ENCODE measurements around the gene MAX. TPM values are rescaled to one million over a fixed set of nuclear protein-coding genes. Genes with fewer than 3 reads are reported as not detected.
"Not testable (repeated sequence)": the region's sequence is repeated elsewhere in the genome, so short reads cannot be mapped to it uniquely, and the experiment has no call there.

Gene MAX
- total and polyA plus RNA-seq, 2 donors (not counting 1 experiment from before 2014, with no cell fraction given) = 98.6 to 130 TPM

GRCh38 chr14:65033181-65033580 lies 69.1 kb downstream of the MAX start:
- Histone ChIP-seq H3K4me1 (ENCODE audit: control insufficient read depth in 2 of 2, insufficient read depth in 2 of 2, low read length in 2 of 2) (no peaks in the 10 kb centered on the region), H3K27ac (ENCODE audit: low read length in 2 of 2) (no peak overlapping the region), H3K79me2 (ENCODE audit: control insufficient read depth, insufficient read depth, low read length) (no peaks in the 10 kb centered on the region), H3K9ac (ENCODE audit: low read length) (no peak overlapping the region), H2AFZ (ENCODE audit: insufficient read depth, low read depth, low read length, poor library complexity, severe bottlenecking) (no peak overlapping the region), H4K20me1 (ENCODE audit: control insufficient read depth, insufficient read depth, low read length, poor library complexity, severe bottlenecking) (no peaks in the 10 kb centered on the region), H3K27me3 (replicated peaks in 1 of 4; ENCODE audit: control extremely low read depth in 1 of 4, control insufficient read depth in 3 of 4, insufficient read depth in 4 of 4, low read length in 3 of 4) (no peaks in the 10 kb centered on the region), H3K4me3 (ENCODE audit: control extremely low read depth in 1 of 5, extremely low read depth in 1 of 5, insufficient read depth in 1 of 5, low read depth in 2 of 5, low read length in 4 of 5) (no peak overlapping the region), H3K4me2 (replicated peaks; ENCODE audit: low read depth, low read length, poor library complexity, severe bottlenecking) (no peak overlapping the region), H3K9me3 (ENCODE audit: control extremely low read depth in 1 of 3, control insufficient read depth in 2 of 3, insufficient read depth in 1 of 3, low read length in 2 of 3) (no peaks in the 10 kb centered on the region), H3K36me3 (replicated peaks in 1 of 2; ENCODE audit: control extremely low read depth in 1 of 2, control insufficient read depth in 1 of 2, extremely low read depth in 1 of 2, insufficient read depth in 2 of 2, low read length in 1 of 2) (peaks cover 0 to 11% of the 10 kb centered on the region in 2 experiments)
- Mint-ChIP-seq H3K4me1 (no peaks in the 10 kb centered on the region), H3K27me3 (no peaks in the 10 kb centered on the region), H3K9me3 (ENCODE audit: insufficient read depth) (no peaks in the 10 kb centered on the region), H3K4me3 (no peak overlapping the region), H3K27ac (no peak overlapping the region)
- 100% methylated on average over 1 of the region's 3 CpGs for WGBS (ENCODE audit: insufficient coverage)
- TF ChIP-seq CTCF (IDR thresholded peaks at IDR 0.05) (no peak), EZH2 (IDR thresholded peaks at IDR 0.05; ENCODE audit: borderline replicate concordance, insufficient read depth, low read depth, low read length, poor library complexity, severe bottlenecking) (no peak)
- CTCF ChIA-PET = no interaction called here
- no peak for ATAC-seq (ENCODE audit: low read depth)
- POLR2A ChIA-PET = no interaction called here
- intact Hi-C loops (cut with micrococcal nuclease) = no loop called here
- DNase-seq = no peak

DNA sequence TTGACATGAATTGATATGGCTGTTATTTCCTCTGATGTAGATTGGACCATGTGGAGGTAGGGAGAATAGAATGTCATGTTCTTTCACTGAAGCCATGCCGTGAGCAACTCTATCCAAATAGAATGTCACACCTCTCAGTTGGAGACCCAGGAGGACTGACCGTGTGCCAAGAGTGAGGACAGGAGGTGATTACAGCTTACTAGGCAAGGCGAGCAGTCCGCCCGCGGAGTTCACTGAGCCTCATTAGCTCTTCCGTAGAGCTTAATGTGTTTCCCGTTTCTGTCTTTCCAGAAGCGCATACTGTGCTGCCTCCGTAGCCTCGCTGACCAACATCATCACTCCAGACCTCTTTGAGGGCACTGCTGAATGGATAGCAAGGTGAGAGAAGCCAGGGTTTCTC lies 70.0 kb downstream of the MAX start:
- Histone ChIP-seq H3K27ac (ENCODE audit: low read length in 2 of 2) (no peak overlapping the region), H2AFZ (ENCODE audit: insufficient read depth, low read depth, low read length, poor library complexity, severe bottlenecking) (no peak overlapping the region), H3K79me2 (ENCODE audit: control insufficient read depth, insufficient read depth, low read length) (no peaks in the 10 kb centered on the region), H3K27me3 (replicated peaks in 1 of 4; ENCODE audit: control extremely low read depth in 1 of 4, control insufficient read depth in 3 of 4, insufficient read depth in 4 of 4, low read length in 3 of 4) (no peaks in the 10 kb centered on the region), H3K9ac (ENCODE audit: low read length) (no peak overlapping the region), H3K4me1 (ENCODE audit: control insufficient read depth in 2 of 2, insufficient read depth in 2 of 2, low read length in 2 of 2) (no peaks in the 10 kb centered on the region), H4K20me1 (ENCODE audit: control insufficient read depth, insufficient read depth, low read length, poor library complexity, severe bottlenecking) (no peaks in the 10 kb centered on the region), H3K4me2 (replicated peaks; ENCODE audit: low read depth, low read length, poor library complexity, severe bottlenecking) (no peak overlapping the region), H3K4me3 (ENCODE audit: control extremely low read depth in 1 of 5, extremely low read depth in 1 of 5, insufficient read depth in 1 of 5, low read depth in 2 of 5, low read length in 4 of 5) (no peak overlapping the region), H3K9me3 (ENCODE audit: control extremely low read depth in 1 of 3, control insufficient read depth in 2 of 3, insufficient read depth in 1 of 3, low read length in 2 of 3) (no peaks in the 10 kb centered on the region), H3K36me3 (replicated peaks in 1 of 2; ENCODE audit: control extremely low read depth in 1 of 2, control insufficient read depth in 1 of 2, extremely low read depth in 1 of 2, insufficient read depth in 2 of 2, low read length in 1 of 2) (peaks cover 0 to 15% of the 10 kb centered on the region in 2 experiments)
- intact Hi-C loops (cut with micrococcal nuclease) = no loop called here
- DNase-seq (no peak), ATAC-seq (ENCODE audit: low read depth) (no peak)
- POLR2A ChIA-PET = no interaction called here
- no peaks in the 10 kb centered on the region for H3K9me3 Mint-ChIP-seq (ENCODE audit: insufficient read depth)
- WGBS (ENCODE audit: insufficient coverage) = 100% methylated on average over 9 of the region's 11 CpGs
- no peak overlapping the region for H3K27ac Mint-ChIP-seq
- CTCF ChIA-PET = no interaction called here
- TF ChIP-seq CTCF (IDR thresholded peaks at IDR 0.05) (no peak), EZH2 (IDR thresholded peaks at IDR 0.05; ENCODE audit: borderline replicate concordance, insufficient read depth, low read depth, low read length, poor library complexity, severe bottlenecking) (no peak)
- H3K27me3 Mint-ChIP-seq = no peaks in the 10 kb centered on the region
- H3K4me1 Mint-ChIP-seq = no peaks in the 10 kb centered on the region
- no peak overlapping the region for H3K4me3 Mint-ChIP-seq

- H3K9me3 ChIP-seq (ENCODE audit: control extremely low read depth in 1 of 3, control insufficient read depth in 2 of 3, insufficient read depth in 1 of 3, low read length in 2 of 3); H3K27ac Mint-ChIP-seq; H3K4me2 ChIP-seq (replicated peaks; ENCODE audit: low read depth, low read length, poor library complexity, severe bottlenecking); H3K9ac ChIP-seq (ENCODE audit: low read length); H3K4me1 ChIP-seq (ENCODE audit: control insufficient read depth in 2 of 2, insufficient read depth in 2 of 2, low read length in 2 of 2); H3K27me3 Mint-ChIP-seq; H3K27me3 ChIP-seq (replicated peaks in 1 of 4; ENCODE audit: control extremely low read depth in 1 of 4, control insufficient read depth in 3 of 4, insufficient read depth in 4 of 4, low read length in 3 of 4); H3K79me2 ChIP-seq (ENCODE audit: control insufficient read depth, insufficient read depth, low read length); CTCF ChIA-PET; POLR2A ChIA-PET; H4K20me1 ChIP-seq (ENCODE audit: control insufficient read depth, insufficient read depth, low read length, poor library complexity, severe bottlenecking); H3K4me3 Mint-ChIP-seq; H2AFZ ChIP-seq (ENCODE audit: insufficient read depth, low read depth, low read length, poor library complexity, severe bottlenecking); DNase-seq; H3K4me1 Mint-ChIP-seq; intact Hi-C loops (cut with micrococcal nuclease); H3K4me3 ChIP-seq (ENCODE audit: control extremely low read depth in 1 of 5, extremely low read depth in 1 of 5, insufficient read depth in 1 of 5, low read depth in 2 of 5, low read length in 4 of 5); ATAC-seq (ENCODE audit: low read depth); H3K27ac ChIP-seq (ENCODE audit: low read length in 2 of 2); H3K9me3 Mint-ChIP-seq (ENCODE audit: insufficient read depth): not testable (repeated sequence)
- WGBS (ENCODE audit: insufficient coverage) = 98% methylated on average over 9 of the region's 10 CpGs
- peaks cover 3 to 19% of the 10 kb centered on the region in 2 experiments for H3K36me3 ChIP-seq (replicated peaks in 1 of 2; ENCODE audit: control extremely low read depth in 1 of 2, control insufficient read depth in 1 of 2, extremely low read depth in 1 of 2, insufficient read depth in 2 of 2, low read length in 1 of 2)
Observed at GRCh38 chr14:65031321-65031720, 71.0 kb downstream of the MAX start.
